Mononuclear cell (primary cell): Measurements from ENCODE around the gene GPC1. TPM values are rescaled to one million over a fixed set of nuclear protein-coding genes. Genes with fewer than 3 reads are reported as not detected.
"Not testable (repeated sequence)": the region's sequence is repeated elsewhere in the genome, so short reads cannot be mapped to it uniquely, and the experiment has no call there.

Experiments used
- H3K27me3 ChIP-seq: 2 replicates; pipeline ENCODE4 v1.6.0; 2011; ENCODE audit warnings: low read length, control low read depth; ENCODE audit not compliant: insufficient read depth
- H3K4me1 ChIP-seq: 2 replicates; pipeline ENCODE4 v1.5.1; 2011; ENCODE audit warnings: mild to moderate bottlenecking, low read length, control low read depth; ENCODE audit not compliant: insufficient read depth
- H3K4me3 ChIP-seq: 2 replicates; pipeline ENCODE4 v1.5.1; 2011; ENCODE audit warnings: mild to moderate bottlenecking, low read length, moderate library complexity
- H3K9me3 ChIP-seq: 2 replicates; pipeline ENCODE4 v1.5.1; 2011; ENCODE audit warnings: low read depth, mild to moderate bottlenecking, control low read depth, low read length
- total RNA-seq: library from RNA; depleted of rRNA; stranded (reverse); fragments of >200 nt; gene quantifications from one replicate; pipeline ENCODE4 v1.2.3, GENCODE V29; 2012

GPC1 gene
- total RNA-seq, 1 donor = 0.42 TPM

DNA sequence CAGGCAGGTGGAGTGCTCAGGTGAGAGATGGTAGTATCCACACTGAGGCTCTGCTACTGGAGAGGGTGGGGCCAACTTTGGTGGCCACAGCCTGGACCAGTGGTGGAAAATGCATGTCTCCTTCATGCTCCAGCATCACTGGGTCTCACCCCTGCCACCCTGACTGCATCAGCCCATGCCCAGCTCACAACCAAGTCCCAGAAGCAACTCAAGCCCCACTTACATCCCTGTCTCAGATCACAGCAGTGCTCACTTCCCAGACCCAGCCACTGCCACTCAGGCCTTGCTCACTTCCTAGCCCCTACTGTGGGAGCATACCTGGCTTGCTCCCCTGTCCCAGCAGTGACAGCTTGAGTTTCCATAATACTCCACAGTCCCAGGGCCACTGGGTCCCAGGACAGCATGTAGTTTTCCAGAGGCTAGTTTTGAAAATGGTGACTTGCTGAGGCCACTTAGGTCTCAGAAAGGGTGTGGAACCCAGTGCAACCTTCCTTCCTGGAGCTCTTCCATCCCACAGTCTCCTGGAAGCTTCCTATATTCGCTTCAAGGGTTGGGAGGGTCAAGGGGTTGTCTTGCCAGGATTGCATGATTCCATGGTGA lies 58.8 kb downstream of the GPC1 start:
- Histone ChIP-seq H3K4me1 (no peaks in the 10 kb centered on the region), H3K27me3 (no peaks in the 10 kb centered on the region), H3K9me3 (peaks cover 32% of the 10 kb centered on the region), H3K4me3 (no peak overlapping the region)

DNA sequence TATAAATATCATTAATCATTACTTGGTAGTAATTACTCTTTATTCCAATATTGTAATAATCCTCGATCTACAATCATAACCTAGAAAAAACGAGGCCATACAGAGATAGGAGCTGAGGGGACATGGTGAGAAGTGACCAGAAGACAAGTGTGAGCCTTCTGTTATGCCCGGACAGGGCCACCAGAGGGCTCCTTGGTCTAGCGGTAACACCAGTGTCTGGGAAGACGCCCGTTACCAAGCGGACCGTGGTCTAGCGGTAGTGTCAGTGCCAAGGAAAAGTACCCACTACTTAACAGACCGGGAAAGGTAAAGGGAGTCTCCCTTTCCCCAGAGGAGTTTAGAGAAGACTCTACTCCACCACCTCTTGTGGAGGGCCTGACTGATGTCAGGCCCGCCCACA lies 59.5 kb downstream of the GPC1 start:
- not testable (repeated sequence) for H3K4me1 ChIP-seq, H3K4me3 ChIP-seq, H3K27me3 ChIP-seq
- peaks cover 25% of the 10 kb centered on the region for H3K9me3 ChIP-seq

DNA sequence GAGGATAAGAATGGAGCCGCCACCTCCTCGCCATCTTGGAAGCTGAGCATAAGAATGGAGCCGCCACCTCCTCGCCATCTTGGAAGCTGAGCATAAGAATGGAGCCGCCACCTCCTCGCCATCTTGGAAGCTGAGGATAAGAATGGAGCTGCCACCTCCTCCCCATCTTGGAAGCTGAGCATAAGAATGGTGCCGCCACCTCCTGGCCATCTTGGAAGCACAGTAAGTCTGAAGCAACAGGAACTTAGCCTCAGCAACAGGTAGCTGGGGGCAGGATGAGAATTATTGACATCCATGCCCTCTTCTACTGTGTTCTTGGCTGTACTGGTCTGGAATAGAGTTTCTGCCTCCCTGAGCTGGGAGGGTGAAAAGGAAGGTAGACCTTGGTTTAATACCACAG lies 61.6 kb downstream of the GPC1 start:
- not testable (repeated sequence) for H3K4me3 ChIP-seq, H3K27me3 ChIP-seq, H3K4me1 ChIP-seq, H3K9me3 ChIP-seq

DNA sequence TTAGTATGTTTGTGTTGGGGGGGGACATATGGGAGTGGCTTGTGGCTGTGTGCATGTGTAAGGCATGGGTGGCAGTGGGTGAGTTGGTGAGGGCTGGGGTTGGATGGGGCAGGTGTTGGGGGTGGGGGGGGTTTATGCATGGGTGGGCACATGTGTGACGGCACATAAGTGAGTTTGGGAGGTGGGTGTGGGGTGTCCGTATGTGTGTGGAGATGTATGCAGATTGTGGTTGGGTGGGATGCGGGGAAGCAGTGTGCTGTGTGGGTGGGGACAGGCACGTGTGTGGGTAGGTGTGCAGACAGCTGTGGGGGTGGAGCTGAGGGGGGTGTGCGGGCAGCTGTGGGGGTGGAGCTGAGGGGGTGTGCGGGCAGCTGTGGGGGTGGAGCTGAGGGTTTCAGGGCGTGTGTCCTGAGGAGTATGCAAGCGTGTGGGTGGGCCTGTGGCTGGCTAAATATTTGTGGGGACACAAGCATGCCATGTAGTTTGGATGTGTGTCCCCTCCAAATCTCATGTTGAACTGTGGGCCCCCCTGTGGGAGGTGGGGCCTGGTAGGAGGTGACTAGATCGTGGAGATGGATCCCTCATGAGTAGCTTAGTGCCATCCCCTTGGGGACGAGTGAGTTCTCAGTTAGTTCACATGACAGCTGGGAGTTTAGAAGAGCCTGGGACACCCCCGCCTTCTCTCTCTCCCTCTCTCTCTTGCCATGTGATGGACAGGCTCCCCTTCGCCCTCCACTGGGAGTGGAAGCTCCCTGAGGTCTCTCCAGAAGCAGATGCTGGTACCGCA lies 62.9 kb downstream of the GPC1 start:
- no peaks in the 10 kb centered on the region for H3K27me3 ChIP-seq
- no peak overlapping the region for H3K4me3 ChIP-seq
- H3K4me1 ChIP-seq = no peaks in the 10 kb centered on the region
- no peaks in the 10 kb centered on the region for H3K9me3 ChIP-seq

DNA sequence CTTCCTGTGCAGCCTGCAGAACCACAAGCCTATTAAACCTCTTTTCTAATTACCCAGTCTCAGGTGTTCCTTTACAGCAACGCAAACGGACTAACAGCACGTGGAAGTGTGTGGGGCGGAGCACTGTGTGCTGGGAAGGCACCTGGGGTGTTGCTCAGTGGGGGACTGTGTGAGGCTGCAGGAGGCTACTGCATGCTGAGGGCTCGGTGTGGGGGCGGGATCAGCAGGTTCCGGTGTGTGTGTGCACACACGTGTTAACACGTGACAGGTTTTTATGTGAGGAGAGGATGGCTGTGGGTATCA lies 63.4 kb downstream of the GPC1 start:
- no peaks in the 10 kb centered on the region for H3K27me3 ChIP-seq
- no peak overlapping the region for H3K4me3 ChIP-seq
- no peaks in the 10 kb centered on the region for H3K4me1 ChIP-seq
- no peaks in the 10 kb centered on the region for H3K9me3 ChIP-seq

DNA sequence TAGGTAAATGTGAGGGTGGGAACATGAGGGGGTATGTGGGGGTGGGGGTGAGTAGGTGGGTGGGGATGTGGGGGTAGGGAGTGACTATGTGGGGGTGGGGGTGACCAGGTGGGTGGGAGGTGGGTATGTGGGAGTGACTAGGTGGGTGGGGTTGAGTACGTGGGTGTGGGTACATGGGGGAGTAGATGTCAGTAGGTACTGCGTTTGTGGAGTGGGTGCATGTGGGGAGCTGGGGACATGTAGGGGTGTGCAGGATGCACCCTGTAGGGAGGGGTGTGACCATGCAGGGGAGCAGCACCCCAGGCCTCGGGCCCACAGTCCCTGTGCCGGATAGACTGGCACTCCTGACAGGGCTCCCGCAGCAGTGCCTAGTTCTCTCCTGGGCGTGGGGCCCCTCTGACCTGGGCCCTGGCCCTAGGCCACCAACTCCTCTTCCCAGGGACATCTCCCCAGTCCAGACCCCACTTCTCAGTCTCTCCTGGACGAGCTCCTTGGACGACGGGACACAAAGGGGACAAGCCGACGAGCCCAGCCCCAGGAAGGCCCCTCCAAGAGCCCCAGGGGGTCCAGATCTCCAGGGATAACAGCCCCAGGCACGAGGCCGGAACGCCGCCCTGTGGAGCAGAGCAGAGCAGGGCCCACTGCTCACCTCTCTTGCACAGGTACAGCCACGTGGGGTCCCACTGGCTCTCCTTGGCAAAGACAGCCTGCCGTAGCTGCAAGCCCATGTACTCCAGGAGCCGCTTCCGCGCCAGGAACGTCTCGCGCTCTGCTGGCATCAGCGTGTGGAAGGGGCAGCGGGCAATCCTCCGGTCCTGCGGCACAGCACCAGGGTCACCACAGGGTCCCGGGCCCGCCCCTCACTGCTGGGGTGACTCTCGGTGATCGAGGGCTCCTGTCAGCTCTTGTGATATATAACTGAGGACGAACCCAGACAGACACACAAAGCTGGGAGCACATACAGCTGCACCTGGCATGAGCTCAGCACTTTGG lies 64.1 kb downstream of the GPC1 start:
- H3K9me3 ChIP-seq = no peaks in the 10 kb centered on the region
- no peaks in the 10 kb centered on the region for H3K4me1 ChIP-seq
- H3K27me3 ChIP-seq = no peaks in the 10 kb centered on the region
- no peak overlapping the region for H3K4me3 ChIP-seq

DNA sequence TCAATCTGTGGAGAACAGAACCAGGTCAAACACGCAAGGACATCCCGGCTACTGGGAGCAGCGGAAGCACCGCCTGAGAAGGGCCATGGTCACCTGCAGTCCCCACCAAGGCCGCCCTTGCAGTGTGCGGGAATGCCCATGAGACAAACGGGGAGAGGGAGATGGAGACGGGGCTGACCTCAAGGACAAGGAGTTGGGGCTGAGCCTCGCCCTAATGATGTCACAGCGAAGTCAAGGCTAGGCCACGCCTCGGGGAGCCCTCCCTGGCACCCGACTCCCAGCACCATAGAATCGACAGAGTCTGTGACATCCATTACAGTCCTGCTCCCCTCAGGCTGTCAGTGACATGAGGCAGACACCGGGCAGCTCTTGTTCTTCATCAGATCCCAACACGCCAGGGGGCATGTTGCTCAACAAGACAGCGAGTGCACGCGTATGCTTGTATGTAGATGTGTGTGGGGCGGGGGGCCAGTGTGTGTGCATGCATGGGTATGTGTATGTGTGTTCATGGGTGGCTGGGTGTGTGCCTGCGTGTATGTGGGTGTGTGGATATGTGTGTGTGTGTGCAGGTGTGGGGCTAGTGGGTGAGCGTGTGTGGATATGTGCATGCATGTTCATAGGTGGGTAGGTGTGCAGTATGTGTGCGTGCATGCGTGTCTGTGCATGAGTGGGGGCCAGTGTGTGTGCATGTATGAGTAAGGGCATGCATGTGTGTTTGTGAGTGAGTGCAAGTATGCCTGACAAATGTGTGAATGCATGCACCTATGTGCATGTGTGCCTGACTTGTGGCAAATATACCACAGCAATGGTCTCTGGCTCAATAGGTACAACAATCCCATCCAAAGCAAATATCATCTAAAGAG lies 65.3 kb downstream of the GPC1 start:
- Histone ChIP-seq H3K4me3 (no peak overlapping the region), H3K27me3 (no peaks in the 10 kb centered on the region), H3K9me3 (no peaks in the 10 kb centered on the region), H3K4me1 (no peaks in the 10 kb centered on the region)

DNA sequence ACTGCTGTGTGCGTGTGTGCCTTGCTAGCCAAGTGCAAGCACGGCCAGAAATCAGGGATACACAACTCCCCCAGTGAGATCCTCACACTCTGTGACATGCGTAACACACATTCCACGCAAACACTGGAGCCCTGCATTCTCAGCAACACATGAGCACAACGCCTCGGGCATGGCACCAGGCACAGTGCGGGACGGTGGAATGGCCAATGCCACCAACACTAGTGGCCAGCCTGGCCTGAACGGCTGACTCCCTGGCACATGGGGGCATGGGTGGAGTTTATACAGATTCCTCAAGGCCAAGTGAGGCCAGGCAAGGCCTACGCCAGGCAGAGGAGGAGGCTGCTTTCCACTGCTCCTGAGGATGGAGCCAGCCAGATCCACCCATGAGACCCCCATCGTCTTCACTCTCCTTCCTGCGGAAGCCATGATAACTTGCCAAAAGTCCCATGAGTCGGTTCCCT lies 66.1 kb downstream of the GPC1 start:
- Histone ChIP-seq H3K4me1 (no peaks in the 10 kb centered on the region), H3K4me3 (no peak overlapping the region), H3K9me3 (no peaks in the 10 kb centered on the region), H3K27me3 (no peaks in the 10 kb centered on the region)

DNA sequence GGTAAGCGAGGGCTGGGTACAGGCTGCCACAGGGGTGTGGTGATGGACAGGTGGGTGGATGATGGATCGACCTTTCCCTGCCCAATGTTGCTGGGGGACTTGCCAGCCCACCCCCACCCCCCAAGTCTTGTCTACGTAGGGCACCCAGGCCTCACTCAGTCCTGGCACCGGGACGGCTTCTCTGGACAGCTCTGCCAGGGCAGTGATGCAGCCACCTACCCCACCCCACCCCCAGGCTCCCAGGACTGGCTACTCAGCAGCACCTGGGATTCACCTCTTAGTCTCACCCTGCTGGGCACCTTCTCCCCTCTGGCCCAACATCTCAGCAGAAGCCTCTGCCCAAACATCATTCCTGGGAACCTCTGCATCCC lies 66.6 kb downstream of the GPC1 start:
- H3K4me3 ChIP-seq = no peak overlapping the region
- H3K27me3 ChIP-seq = no peaks in the 10 kb centered on the region
- no peaks in the 10 kb centered on the region for H3K9me3 ChIP-seq
- no peaks in the 10 kb centered on the region for H3K4me1 ChIP-seq

DNA sequence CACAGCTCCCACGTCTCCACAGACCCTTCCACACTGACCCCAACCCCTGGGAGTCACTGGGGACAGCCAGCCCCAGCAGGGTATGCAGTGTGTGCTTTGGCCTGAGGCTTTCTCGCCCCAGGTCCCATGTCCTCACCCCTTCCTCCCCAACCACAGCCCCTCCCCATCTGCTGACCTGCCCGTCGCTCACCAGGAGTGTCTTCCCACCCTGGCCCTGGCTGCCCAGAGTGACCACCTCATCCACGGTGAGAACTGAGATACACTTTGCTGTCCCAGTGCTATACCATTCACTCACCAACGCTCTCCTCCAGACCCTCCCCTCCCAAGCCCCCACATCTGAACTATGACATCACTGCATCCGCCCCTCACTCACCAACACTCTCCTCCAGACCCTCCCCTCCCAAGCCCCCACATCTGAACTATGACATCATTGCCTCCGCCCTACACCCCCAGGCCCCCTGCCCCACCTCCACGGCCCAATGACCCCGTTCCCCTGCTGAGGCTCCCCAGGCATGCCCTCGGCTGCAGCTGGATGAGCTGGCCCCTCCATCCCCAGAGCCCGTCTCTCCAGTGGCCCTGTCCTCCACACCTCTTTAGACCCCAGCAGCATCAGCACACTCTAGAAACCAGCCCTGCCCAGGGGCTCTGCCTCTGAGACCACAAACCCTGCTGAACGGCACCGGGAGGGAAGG lies 67.1 kb downstream of the GPC1 start:
- no peaks in the 10 kb centered on the region for H3K27me3 ChIP-seq

DNA sequence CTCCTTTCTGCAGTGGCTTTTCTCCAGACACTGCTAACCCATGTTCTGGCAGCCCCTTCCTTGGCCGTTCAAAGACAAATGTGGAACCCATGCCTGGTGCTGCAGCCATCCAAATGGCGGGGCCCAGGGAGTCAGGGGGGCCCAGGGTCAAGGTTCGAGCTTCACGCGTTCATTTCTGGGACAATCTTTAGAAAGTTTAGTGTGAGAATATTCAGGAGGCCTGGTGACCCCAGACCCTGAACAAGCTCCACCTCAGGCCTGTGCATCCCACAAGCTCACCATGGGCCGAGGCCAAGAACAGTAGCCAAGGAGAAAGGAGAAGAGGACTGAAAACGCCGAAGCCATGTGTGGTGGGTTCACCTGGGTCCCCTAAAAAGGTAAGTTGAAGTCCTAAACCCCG lies 67.9 kb downstream of the GPC1 start:
- Histone ChIP-seq H3K4me1 (no peaks in the 10 kb centered on the region), H3K9me3 (no peaks in the 10 kb centered on the region), H3K27me3 (no peaks in the 10 kb centered on the region)

More for the DNA sequence above, 67.1 kb downstream of the GPC1 start:
- no peaks in the 10 kb centered on the region for H3K9me3 ChIP-seq
- H3K4me3 ChIP-seq = no peak overlapping the region
- H3K4me1 ChIP-seq = no peaks in the 10 kb centered on the region

DNA sequence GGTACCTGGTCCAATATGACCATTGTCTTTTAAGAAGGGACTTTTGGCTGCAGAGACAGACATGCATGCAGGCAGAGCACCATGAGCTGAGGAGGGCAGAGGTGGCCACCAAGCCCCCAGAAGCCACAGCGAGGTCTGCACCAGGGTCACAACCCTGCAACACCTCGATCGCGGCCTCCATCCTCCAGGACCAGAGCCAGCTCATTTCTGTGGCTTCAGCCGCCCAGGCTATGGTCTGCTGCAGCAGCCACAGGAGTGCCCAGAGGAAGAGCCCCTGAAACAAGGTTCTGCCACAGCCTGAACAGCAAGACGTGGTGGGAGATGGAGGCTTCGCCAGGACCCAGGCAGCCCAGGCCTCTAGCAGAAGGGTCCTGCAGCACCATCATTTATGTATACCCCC lies 68.4 kb downstream of the GPC1 start:
- Histone ChIP-seq H3K4me1 (no peaks in the 10 kb centered on the region), H3K9me3 (no peaks in the 10 kb centered on the region), H3K27me3 (no peaks in the 10 kb centered on the region), H3K4me3 (no peak overlapping the region)

More for the DNA sequence above, 67.9 kb downstream of the GPC1 start:
- H3K4me3 ChIP-seq = no peak overlapping the region

DNA sequence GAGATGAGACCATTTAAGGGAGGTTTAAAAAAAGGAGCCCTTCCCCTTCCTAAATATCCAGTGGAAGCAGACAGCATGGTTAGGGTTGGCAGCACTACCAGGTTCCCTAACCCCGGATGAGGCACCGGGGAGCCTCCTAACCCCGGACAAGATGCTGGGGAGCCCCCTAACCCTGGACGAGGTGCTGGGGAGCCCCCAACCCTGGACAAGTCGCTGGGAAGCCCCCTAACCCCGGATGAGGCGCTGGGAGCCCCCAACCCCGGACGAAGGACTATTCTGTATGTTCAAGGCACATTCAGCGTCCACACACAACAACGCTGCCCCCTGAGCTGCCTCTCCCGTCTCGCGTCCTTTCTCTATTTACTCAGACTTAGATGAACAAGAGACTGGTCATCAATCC lies 70.4 kb downstream of the GPC1 start:
- H3K27me3 ChIP-seq = no peaks in the 10 kb centered on the region
- no peak overlapping the region for H3K4me3 ChIP-seq
- H3K9me3 ChIP-seq = no peaks in the 10 kb centered on the region
- no peaks in the 10 kb centered on the region for H3K4me1 ChIP-seq

DNA sequence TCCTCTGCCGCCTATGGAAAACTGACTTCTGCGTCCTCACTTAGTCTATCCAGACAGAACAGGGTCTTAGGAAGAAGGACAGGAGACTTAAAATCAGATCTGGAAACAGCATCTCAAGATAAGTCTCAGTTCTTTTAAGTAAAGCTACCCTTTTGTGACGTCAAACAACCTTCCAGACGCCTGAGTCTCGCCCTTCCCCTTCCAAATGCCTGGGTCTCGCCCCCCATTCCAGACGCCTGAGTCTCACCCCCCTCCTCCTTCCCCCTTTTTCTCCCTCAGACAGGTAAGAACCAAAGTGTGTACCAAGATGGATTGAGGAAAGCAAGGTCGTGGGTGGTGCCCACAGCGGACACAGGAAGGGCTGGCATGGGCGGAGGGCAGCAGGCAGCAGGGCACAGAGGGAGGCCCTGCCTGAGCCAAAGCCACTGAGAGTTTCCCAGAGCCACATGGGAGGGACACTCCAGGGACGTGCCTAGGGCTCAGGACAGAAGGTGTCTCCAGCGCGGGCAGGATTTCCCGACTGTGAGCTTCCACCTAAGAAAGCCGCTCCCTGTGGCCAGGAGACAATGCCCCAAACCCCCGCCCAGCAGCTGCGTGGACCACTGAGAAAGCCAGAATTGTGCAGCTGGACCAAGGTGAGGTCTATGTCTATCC lies 71.1 kb downstream of the GPC1 start:
- H3K9me3 ChIP-seq = no peaks in the 10 kb centered on the region
- H3K4me3 ChIP-seq = no peak overlapping the region
- H3K4me1 ChIP-seq = no peaks in the 10 kb centered on the region
- no peaks in the 10 kb centered on the region for H3K27me3 ChIP-seq
